Measurements from ENCODE around the gene MYO1D. TPM values are rescaled to one million over a fixed set of nuclear protein-coding genes. Genes with fewer than 3 reads are reported as not detected.

The MYO1D gene
- total and polyA plus RNA-seq, 7 donors = 6.2 to 184 (median 21.6) TPM

Small RNA genes within 50 kb of the gene (small RNA-seq; reads per million reads assigned to genes)
- 0 reads per million in 3 donors for gene RF00019

Other genes with a start within 250 kb of the MYO1D start
- 10 to 100 TPM; 46.0 to 88.1 (median 60.8) TPM for gene TMEM98, start 51.0 kb upstream of the MYO1D start, total RNA-seq
- gene TMEM98, start 51.0 kb upstream of the MYO1D start, polyA plus RNA-seq = 10 to 100 TPM; 23.8 to 63.3 (median 59.5) TPM
- not detected for gene SPACA3, start 114.7 kb upstream of the MYO1D start, total RNA-seq
- gene SPACA3, start 114.7 kb upstream of the MYO1D start, polyA plus RNA-seq = not detected